NCI-H510A treated with DMSO at 0.1 percent for 48 hours (cell line): Measurements from ENCODE around the gene MYOG.

Experiments used
- DNase-seq: peaks from one replicate; lab custom pipeline; 2025; lab: John Stamatoyannopoulos, UW

MYOG gene

GRCh38 chr1:203085528-203086406 lies at the start of gene MYOG:
Gene MYOG (minus strand): TSS chr1:203086012. CDS start chr1:203085961, 51 bp downstream.
- no peak for DNase-seq

GRCh38 chr1:203133970-203134725 lies 48.3 kb upstream of the MYOG start:
- DNase-seq: no peak

- DNase-seq: no peak
Measured at GRCh38 chr1:203131548-203132200, 45.9 kb upstream of the MYOG start.

DNA sequence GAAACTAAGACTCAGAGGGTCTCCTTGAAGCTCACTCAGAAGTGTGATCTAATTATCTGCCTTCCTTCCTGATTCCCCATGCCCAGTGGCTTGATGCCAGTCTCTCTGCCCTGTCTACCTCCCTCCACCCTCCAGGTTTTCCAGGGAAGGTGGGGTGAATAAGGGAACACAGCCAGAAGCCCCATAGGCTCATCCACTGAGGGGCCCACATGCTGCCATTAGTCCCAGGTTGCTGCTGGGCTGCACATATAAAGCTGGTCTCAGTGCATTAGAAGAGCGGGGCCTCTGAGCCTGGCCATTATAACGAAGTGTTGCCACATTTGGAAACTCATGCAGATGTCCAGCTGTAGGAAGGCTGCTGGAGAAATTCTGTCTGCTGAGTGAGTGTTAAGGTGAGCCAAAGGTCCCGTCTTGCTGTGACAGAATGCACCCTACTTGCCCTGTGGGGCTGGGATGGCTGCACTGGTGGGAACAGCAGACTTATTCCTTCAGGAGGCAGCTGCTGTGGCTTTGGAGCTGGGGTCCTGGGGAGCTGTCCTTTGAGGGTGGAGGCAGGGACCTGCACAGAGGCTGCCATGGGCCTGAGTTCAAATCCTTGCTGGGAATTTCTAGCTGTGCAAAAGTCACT lies 44.7 kb upstream of the MYOG start:
- no peak for DNase-seq

- no peak for DNase-seq
Measured at GRCh38 chr1:203129501-203130231, 43.9 kb upstream of the MYOG start.

DNA sequence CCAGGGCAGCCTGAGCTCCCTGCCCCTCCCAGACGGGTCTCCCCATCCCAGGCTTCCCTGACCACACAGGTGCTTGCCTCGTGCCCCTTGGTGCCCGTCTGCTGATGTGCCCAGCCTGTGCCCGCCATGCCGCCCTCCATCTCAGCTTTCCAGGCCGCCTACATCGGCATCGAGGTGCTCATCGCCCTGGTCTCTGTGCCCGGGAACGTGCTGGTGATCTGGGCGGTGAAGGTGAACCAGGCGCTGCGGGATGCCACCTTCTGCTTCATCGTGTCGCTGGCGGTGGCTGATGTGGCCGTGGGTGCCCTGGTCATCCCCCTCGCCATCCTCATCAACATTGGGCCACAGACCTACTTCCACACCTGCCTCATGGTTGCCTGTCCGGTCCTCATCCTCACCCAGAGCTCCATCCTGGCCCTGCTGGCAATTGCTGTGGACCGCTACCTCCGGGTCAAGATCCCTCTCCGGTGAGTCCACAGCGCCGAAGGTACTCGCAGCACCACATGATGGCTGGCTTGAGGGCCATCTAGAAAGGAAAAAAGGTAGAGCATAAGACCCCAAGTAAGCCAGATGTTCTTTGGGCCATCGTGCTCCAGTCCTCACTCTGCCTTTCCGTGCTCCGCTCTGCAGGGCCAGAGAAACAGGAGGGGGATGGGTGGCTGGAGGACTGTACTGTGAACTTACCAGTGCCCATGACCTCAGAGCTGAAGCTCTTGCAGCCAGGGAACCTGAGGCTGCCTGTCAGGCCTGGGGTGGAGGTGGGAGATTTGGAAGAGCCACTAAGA lies 43.1 kb upstream of the MYOG start:
- DNase-seq: no peak

- DNase-seq: no peak
Measured at GRCh38 chr1:203128431-203128715, 42.6 kb upstream of the MYOG start.

DNA sequence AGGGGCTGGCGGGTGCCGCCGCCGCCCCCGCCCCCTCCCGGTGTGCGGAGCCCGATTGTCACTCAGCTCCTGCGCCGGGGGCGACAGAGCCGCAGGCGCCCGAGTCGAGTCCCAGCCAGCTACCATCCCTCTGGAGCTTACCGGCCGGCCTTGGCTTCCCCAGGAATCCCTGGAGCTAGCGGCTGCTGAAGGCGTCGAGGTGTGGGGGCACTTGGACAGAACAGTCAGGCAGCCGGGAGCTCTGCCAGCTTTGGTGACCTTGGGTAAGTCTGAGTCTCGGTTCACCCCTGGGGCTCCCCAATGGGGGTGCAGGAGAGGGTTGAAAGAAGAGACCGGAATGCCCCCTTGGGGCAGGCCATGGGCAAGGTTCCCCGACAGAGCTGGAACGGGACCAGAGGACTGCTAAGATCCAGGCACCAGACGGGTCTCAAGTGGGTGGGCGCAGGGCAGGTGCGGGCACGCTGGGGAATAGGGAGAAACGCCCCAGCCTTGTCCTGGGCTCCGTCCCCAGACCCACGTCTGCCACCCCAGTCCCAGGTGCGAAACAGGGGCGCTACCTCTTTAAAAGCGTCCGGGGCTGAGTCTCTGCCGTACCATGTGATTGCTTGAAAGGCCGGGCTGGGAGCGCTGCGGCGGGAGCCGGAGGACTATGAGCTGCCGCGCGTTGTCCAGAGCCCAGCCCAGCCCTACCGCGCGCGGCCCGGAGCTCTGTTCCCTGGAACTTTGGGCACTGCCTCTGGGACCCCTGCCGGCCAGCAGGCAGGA lies 42.0 kb upstream of the MYOG start, which contains the start of gene ADORA1:
ADORA1 (plus strand) TSS at position 61 of the 765 bp plus-strand sequence. CDS start 1,116 bp downstream, outside the sequence.
- DNase-seq: peak; percentile 7

DNA sequence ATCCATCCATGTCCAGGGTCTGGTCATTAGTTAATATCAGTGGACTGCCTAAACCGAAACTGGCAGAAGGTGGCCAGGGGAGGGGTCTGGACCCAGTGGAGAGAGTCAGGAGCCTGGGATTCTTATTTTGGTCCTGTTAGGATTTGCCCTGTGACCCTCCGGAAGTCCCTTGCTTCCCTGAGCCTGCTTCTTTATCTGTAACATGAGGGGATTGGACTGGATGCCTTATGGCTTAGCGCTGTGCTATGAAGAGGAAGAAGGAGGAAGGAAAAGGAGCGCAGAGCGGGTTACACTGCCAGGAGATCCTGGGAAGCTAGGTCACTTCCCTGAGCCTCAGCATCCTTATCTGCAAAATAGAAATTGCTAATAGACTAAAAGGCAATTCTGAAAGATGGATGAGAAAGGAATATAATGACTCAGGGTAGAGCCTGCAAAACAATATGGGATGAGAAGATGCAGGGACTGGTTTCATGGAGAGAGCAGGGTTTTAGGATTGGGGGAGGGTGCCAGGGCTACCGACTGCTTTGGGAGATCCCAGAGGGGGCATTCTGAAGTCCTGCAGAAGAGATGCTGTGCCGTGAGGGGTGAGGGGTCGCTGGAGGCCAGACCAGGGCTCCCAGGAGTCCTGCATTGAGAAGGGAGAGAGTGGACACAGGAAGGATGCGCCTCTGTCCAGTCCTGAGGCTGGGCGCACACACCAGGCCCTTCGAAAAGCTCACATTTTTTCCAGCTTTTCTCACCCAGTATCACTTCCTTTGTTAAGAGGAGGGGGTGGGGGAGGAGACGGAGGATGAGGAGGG lies 41.3 kb upstream of the MYOG start:
- no peak for DNase-seq

DNA sequence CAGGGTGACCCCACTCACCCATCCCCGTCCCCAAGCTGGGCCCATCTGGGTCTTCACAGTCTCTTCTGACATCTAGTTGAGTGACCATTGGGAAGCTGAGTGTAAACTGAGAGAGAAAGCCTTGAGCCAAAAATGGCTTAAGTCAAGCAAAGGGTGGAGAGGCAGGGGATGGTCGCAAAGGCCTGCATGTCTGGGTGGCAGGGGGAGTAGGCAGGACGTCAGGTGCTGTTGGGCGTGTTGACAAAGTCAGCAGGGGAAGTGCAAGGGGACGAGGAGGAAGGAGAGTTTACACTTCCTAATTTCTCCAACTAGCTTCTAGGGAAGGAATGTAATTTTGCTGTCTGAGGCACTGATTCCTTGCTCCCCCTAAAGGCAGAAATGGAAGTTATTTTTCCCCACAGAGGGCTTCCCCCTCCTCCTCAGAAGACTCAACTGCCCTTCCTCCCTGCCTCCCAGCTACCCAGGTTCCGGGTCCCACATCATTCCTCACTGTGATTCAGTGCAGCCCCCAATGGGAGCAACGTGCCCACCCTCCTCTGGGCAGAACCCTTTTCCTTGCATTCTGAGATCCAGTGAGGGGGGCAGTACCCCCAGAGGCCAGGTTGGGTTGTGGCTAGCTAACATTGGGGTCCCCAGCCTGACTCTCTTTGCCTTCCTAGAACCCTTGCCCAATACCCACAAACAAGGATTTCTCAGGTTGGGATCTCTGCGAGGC lies 40.5 kb upstream of the MYOG start:
- no peak for DNase-seq

- no peak for DNase-seq
Measured at GRCh38 chr1:203124546-203125317, 38.9 kb upstream of the MYOG start.

DNA sequence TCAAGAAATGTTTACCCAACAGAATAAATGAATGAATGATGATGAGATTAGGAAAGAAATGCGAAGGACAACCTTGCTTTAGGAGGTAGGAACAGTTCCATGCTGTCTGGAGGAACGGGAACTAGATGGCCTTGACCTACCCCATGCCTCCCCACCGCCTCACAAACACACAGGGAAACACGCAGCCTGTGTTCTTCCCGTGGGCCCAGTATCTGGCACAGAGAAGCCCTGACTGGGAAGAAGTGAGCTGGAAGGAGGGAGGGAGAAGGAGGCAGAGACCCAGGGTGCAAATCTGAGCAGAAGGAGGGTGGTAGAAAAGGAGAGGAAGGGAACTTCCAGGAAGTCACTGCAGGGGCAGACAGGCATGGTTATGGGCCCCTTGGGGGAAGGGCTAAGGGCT lies 38.2 kb upstream of the MYOG start:
- no peak for DNase-seq

DNA sequence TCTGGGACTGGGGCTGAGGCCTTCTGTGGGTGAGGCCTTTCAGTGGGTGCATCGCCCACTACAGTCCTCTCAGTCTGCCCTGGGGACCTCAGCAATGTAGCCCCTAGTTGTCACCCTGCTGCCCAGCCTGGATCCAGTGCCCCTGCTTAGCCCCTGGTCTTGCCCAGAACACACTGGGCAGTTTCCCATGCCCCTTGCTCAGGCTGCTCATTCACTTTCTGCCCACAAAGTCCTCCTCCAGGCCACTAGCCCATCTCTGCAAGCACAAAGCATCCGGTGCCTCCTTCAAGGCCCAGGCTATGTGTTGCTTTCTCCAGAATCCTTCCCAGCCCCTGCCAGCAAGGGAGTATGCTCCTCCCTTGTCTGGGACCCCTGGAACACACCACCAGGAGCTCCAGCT lies 36.3 kb upstream of the MYOG start:
- DNase-seq: no peak

- DNase-seq: no peak
Measured at GRCh38 chr1:203121186-203122015, 35.6 kb upstream of the MYOG start.

DNA sequence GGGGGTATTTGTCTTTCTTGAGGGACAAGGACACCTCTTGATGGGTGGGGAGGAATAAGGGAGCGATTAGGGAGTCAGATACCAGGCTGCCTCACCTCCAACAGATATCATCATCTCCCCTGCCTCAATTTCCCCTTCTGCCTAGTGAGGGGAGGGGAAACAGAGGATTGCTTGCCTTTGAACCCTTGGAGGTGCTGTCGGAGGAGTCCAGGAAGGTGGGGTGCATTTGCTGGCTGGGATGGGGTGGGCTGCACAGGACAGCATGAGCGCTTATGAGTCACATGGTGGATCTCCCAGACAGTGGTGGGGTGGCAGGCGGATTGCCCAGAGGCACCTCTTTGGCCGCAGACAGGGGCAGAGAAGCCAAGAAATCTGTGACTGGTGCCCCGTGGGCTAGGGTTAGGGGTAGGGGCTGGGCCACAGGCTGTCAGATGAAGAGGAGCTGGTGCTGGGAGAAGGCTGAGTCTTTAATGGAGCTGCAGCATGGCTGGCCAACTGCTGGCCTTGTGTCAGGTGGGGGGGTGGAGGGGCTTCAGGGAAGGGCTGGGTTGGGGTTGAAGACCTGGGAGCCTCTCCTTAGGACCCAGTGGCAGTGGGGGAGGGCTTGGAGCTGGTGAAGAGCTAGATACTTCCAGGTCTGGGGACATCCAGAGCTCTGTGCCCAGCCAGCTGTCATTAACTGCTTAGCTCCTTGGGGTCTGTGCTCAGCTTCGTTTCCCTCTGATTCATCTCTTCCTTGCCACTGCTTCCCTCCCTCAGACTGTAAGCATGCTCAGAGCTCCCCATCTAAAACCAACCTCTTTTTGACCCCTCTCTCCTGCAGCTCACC lies 34.7 kb upstream of the MYOG start:
- DNase-seq: no peak
